AG08395 (cell line): ENCODE measurements around the gene DNAL1.
"Not testable (repeated sequence)": the region's sequence is repeated elsewhere in the genome, so short reads cannot be mapped to it uniquely, and the experiment has no call there.

ENCODE experiments used
- DNase-seq: peaks from one replicate; pipeline ENCODE4 v3.0.0; 2012; ENCODE audit warnings: mixed read lengths, low spot score

DNAL1 gene, protein sequence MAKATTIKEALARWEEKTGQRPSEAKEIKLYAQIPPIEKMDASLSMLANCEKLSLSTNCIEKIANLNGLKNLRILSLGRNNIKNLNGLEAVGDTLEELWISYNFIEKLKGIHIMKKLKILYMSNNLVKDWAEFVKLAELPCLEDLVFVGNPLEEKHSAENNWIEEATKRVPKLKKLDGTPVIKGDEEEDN

DNA sequence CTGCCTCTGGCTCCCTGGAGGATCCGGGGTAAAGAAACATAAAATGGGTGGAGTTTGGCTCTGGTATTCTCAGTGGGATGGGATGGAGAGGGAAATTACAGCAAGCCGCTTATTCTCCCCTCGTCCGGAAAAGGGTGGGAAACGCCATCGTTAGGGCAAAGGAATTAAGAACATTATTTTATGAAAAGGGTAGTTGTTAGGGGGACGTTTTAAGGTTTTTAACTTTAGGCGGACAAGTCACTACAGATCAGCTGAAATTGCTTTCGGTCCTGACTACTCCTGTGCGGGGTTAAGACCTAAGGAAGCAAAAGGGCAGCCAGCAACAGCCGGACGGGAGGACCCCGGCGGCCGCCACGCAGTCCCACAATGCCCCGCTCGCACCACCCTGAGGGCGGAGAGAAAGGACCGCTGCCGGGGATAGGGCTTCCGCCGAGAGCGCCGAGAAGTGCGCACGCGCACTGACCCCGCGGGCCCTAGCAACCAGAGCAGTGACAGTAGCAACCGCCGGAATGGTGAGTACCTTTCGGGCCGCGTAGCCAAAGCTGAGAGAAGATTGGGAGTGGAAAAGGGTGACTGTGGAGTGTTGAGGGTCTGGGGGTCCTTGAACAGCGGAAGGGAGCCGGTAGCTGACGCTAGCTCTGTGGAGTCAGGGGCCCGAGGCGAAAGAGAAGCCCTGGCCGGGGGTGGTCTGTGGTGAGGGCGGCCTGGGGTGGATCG lies at the start of gene DNAL1:
DNAL1 (plus strand) TSS at position 456 of the 717 bp plus-strand sequence; CDS start at position 510, 54 bp downstream.
- peak; percentile 98 for DNase-seq

DNA sequence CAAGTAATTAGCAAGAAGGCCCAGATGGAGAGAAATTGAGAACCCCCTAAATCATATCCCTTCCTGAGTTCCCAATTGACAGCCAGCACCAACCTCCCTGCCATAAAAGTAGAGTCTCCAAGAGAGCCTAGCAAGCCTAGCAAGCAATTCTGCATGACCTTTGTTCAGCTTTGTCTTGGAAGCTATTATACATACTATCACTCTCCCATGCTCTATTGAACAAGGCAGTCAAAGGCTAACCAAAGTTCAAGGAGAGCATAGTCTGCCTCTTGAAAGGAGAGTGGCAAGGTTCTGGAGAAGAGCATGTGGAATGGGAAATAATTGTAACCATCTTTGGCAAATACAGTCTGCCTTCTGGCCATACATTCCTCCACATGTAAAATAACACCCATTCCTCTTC lies 45.3 kb upstream of the DNAL1 start:
- no peak for DNase-seq

GRCh38 chr14:73602994-73603393 lies 41.8 kb upstream of the DNAL1 start:
- no peak for DNase-seq

GRCh38 chr14:73606271-73606670 lies 38.5 kb upstream of the DNAL1 start:
- no peak for DNase-seq

DNA sequence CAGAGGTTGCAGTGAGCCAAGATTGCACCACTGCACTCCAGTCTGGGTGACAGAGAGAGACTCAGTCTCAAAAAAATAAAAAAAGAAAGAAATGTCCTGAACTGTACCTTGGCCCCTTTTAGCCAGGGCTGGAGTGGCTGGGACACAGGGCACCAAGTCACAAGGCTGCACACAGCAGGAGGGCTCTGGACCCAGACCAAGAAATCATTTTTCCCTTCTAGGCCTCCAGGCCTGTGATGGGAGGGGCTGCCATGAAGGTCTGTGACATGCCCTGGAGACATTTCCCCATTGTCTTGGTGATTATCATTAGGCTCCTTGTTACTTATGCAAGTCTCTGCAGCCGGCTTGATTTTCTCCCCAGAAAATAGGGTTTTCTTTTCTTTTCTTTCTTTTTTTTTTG lies 37.5 kb upstream of the DNAL1 start:
- no peak for DNase-seq

GRCh38 chr14:73610687-73611086 lies 34.1 kb upstream of the DNAL1 start:
- DNase-seq = no peak

- DNase-seq = peak; percentile 74
Measured at GRCh38 chr14:73612339-73613045, 32.3 kb upstream of the DNAL1 start, which contains the start of gene ACOT6. ACOT6 (plus strand) TSS chr14:73612517; CDS start chr14:73612572, 55 bp downstream.

GRCh38 chr14:73613046-73613383 lies 31.8 kb upstream of the DNAL1 start:
- DNase-seq = no peak

DNA sequence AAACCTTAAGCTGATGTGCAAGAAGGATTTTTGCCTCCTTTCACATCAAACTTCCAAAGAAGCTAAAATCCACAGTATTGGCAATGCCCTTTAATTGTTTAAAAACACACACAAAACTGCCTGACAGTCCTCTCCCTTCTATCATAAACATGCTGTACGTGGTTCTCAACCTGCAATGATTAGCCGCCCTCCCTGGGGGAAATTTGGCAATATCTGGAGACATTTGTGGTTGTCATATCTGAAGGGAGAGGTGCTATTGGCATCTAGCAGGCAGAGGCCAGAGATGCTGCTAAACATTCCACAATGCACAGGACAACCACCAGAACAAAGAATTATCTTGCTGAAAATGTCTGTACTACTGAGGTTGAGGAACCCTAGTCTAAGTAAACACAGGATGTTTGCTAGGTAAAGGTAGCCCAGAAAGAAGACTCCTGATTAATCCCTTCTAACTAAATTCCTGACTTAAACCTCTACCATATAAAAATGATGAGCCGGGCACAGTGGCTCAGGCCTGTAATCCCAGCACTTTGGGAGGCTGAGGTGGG lies 31.3 kb upstream of the DNAL1 start:
- DNase-seq = no peak

- DNase-seq = no peak
Measured at GRCh38 chr14:73616831-73617230, 28.0 kb upstream of the DNAL1 start.

GRCh38 chr14:73619524-73619923 lies 25.3 kb upstream of the DNAL1 start:
- DNase-seq = no peak

- no peak for DNase-seq
Measured at GRCh38 chr14:73620268-73620667, 24.5 kb upstream of the DNAL1 start.

- no peak for DNase-seq
Measured at GRCh38 chr14:73623504-73624054, 21.2 kb upstream of the DNAL1 start.

GRCh38 chr14:73625706-73626105 lies 19.1 kb upstream of the DNAL1 start:
- no peak for DNase-seq

- DNase-seq = no peak
Measured at GRCh38 chr14:73627151-73627558, 17.6 kb upstream of the DNAL1 start.

- no peak for DNase-seq
Measured at GRCh38 chr14:73630009-73630780, 14.6 kb upstream of the DNAL1 start.

GRCh38 chr14:73633116-73634010 lies 11.4 kb upstream of the DNAL1 start:
- DNase-seq = peak; percentile 67

DNA sequence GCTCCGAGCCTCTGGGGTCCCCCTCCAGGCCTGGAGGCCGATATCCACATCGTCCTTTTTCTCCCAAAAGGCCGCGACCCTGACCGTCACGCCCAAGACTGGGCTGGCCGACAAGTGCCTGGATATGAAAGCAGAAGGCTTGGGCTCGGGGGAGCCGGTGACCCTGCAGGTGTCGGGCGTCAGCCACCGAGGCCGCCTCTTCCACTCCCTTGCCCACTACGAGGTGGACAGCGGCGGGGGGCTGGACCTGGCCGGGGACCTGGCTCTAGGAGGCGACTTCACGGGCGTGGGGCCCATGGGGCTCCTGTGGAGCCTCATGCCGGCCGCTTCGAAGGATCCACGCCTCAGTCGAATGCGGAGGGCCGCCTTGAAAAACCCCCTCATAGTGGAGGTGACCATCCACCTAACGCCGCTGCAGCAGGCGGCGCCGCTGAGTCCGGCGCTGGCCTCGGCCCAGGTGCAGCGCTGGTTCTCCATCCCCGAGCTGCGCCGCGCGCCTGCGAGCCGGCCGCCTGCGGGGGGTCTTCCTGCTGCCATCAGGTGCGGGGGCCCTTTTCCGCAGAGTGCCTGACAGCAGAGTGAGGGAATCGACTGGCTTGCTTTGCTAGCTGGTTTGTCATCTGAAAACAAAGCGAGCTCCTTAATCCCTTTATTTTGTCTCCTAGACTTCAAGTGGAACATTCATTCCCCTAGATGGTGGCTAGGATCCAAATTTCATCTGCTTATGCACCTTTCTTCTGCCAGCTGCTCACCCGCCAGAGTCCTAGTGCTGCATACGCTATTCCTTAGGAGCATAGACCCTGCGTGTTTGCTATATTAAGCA lies 10.6 kb upstream of the DNAL1 start:
- no peak for DNase-seq

DNA sequence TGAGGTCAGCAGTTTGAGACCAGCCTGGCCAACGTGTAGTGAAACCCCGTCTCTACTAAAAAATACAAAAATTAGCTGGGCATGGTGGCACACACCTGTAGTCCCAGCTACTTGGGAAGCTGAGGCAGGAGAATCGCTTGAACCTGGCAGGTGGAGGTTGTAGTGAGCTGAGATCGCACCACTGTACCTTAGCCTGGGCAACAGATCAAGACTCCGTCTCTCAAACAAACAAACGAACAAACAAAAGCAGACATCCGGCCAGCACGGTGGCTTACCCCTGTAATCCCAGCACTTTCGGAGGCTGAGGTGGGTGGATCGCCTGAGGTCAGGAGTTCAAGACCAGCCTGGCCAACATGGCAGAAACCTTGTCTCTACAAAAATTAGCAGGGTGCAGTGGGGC lies 8.4 kb upstream of the DNAL1 start:
- not testable (repeated sequence) for DNase-seq

GRCh38 chr14:73637830-73638229 lies 7.0 kb upstream of the DNAL1 start:
- DNase-seq = no peak
